Fibroblast of skin of right biceps (primary cell): ENCODE data around the gene SLC26A3.

ENCODE experiments used
- DNase-seq: peaks from one replicate; pipeline ENCODE4 v3.0.0-alpha.2; 2013

The SLC26A3 gene

GRCh38 chr7:107743567-107744344 is 59.3 kb downstream of the SLC26A3 start, which contains the start of gene CBLL1:
CBLL1 (plus strand) TSS chr7:107744142; CDS start chr7:107744164, 22 bp downstream.
- DNase-seq, result peak; percentile 96

GRCh38 chr7:107742678-107743566 is 60.1 kb downstream of the SLC26A3 start:
- DNase-seq, result no peak

GRCh38 chr7:107728276-107728675 is 74.7 kb downstream of the SLC26A3 start:
- no peak for DNase-seq

DNA sequence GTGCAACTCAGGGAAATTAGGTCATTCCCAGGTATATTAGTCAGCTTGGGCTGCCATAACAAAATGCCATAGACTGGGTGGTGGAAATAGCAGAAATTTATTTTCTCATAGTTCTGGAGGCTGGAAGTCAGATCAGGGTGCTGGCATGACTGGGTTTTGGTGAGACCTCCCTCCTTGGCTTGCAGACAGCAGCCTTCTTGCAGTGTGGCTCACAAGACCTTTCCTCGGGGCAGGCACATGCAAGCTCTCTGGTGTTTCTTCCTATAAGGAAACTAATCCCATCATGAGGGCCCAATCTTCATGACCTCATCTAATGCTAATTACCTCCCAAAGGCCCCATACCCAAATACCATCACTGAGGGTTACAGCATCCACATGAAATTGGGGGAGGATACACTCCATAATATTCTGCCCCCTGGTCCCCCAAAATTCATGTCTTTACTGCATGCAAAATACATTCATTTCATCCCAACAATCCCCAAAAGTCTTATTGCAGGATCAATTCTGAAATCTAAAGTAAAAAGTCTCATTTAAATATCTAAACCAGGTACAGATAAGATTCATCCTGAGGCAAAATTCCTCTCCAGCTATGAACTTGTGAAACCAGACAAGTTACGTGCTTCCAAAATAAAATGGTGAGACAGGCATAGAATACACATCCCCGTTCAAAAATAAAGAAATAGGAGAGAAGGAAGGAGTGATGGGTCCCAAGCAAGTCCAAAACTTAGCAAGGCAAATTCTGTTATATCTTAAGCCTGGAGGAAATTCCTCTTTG is 76.5 kb downstream of the SLC26A3 start:
- no peak for DNase-seq

- DNase-seq, result peak; percentile 65
These were observed 77.8 kb downstream of the SLC26A3 start for GRCh38 chr7:107725138-107725740.

DNA sequence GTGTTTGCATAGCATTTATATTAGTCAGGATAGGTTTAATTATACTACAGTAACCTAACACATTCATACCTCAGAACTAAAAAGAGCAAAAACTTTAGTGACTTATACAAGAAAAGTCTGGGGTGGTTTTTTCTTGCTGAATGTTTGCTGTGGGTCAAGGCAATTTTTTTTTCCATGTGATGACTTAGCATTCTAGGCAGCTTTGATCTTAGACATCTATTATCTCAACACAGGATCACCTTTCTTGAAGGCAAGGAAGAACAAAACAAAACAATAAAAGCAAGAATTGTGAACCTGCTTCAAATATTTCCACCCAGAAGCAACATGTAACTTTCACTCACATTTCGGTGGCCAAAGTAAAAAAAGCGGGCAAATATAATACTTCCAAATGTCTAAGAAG is 79.8 kb downstream of the SLC26A3 start:
- DNase-seq, result no peak

- DNase-seq, result no peak
These were observed 81.7 kb downstream of the SLC26A3 start for GRCh38 chr7:107721286-107721685.

DNA sequence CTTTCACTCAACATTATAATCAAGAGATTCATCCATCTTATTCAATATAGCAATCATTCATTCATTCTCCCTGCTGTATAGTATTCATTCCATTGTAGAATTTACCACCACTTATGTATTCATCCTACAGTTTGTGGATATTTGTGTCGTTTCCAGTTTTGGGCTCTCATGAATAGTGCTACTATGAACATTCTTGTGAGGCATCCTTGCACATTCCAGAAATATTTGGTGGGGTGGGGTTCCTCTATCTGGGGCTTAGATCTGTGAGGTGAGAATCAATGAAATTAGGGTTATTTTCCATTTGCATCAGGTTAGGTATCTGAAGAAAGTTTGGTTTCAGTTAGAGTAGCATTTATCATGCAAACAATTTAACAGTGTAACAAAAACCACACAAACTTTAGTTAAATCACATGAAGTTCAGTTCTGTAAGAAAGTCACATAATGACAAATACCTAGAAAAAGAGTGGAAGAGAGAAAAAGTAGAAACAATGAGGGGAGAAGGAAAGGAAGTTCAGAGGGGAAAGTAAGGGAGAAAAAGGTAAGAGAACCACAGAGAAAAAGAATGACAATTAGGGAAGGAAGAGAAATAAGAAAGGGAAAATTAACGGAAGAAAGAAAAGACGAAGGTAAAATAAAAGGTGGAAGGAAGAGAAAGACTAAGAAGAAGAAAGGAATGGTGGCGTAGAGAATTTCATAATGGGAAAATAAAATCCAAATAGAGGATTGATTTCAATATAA is 84.4 kb downstream of the SLC26A3 start:
- no peak for DNase-seq

DNA sequence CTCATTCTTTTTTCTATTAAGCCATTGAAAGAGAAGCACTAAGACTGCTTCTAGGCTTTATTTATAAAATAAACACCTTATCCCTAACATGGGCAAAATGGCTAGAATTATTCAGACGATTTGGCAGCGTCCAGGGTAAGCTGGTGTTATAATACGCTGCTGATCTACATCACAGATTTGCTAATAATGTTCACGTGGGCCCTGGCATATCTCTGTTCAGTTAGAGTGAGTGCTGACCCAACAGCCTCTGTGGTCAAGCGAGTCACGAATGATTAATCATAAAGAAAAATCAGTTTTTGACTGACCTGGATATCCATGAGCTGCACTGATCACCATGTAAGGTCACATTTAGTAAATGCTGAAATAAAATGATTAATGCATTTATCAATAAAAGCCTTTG is 87.5 kb downstream of the SLC26A3 start:
- DNase-seq, result peak; percentile 22
